HCT116 (cell line): ENCODE measurements around the gene CYP4F2. TPM values are rescaled to one million over a fixed set of nuclear protein-coding genes. Genes with fewer than 3 reads are reported as not detected.
A peak's percentile ranks its signal among the peaks of the same experiment; 100 is the strongest.
"Not testable (repeated sequence)": the region's sequence is repeated elsewhere in the genome, so short reads cannot be mapped to it uniquely, and the experiment has no call there.

ENCODE experiments used
- ATAC-seq: fragments of 200-7000 bp; cut with Tn5 transposase; 2 replicates; pipeline ENCODE4 v1.9.1; 2020; ENCODE audit warnings: mild to moderate bottlenecking, moderate library complexity
- BruUV-seq: library from RNA; stranded (reverse); fragments of 400-500 nt; replicated peaks from 2 replicates; lab custom pipeline; 2021; lab: Mats Ljungman, UMichigan
- CTCF ChIA-PET: fragments of 300-600 bp; sonication (Branson Sonifier 250); formaldehyde crosslinking; loops from one replicate; lab custom pipeline; 2021; ENCODE audit warnings: antibody characterized with exemption; lab: Charles Lee
- POLR2A ChIA-PET: fragments of 300-600, 350-600 bp; sonication (Branson Sonifier 250); formaldehyde crosslinking; loops from one replicate; lab custom pipeline; 2021; ENCODE audit warnings: antibody characterized with exemption; lab: Charles Lee
- RAD21 ChIA-PET, 2 experiments: fragments of 300-600 bp; sonication (Branson Sonifier 250); formaldehyde crosslinking; loops; one replicate each; lab custom pipeline; 2023; ENCODE audit warnings: low total read pairs in 2 of 2; ENCODE audit not compliant: uncharacterized antibody in 2 of 2, unreplicated experiment in 2 of 2, low non-redundant PET in 1 of 2; lab: Charles Lee
- DNase-seq: peaks from one replicate; pipeline ENCODE4 v3.0.0-alpha.2; 2010; ENCODE audit warnings: low read depth, low spot score
- H2AFZ ChIP-seq: fragments of 200-600 bp; shearing (Covaris generic), sonication (generic); 2 replicates; pipeline ENCODE4 v1.6.1; 2017; ENCODE audit warnings: low read depth, mixed run types, mixed read lengths, antibody characterized with exemption, low read length; ENCODE audit not compliant: poor library complexity, severe bottlenecking
- H3K27ac ChIP-seq: 2 replicates; pipeline ENCODE4 v1.5.1; 2012; ENCODE audit warnings: low read depth, low read length
- H3K27me3 ChIP-seq: fragments of 200-600 bp; sonication (generic); 2 replicates; pipeline ENCODE4 v1.6.1; 2016; ENCODE audit warnings: mixed run types, low read length, mixed read lengths; ENCODE audit not compliant: insufficient read depth
- H3K36me3 ChIP-seq, 2 experiments: fragments of 200-500 bp in 1 of 2; fragments of 200-600 bp in 1 of 2; sonication (Bioruptor generic) in 1 of 2; sonication (generic) in 1 of 2; 2 replicates each; pipeline versions ENCODE4 v1.5.1 to v1.6.1; 2014 to 2016; ENCODE audit warnings: low read length in 2 of 2, inconsistent platforms in 1 of 2, mixed read lengths in 1 of 2, mixed run types in 1 of 2; ENCODE audit not compliant: insufficient read depth in 2 of 2, control insufficient read depth in 1 of 2
- H3K4me1 ChIP-seq, 2 experiments: fragments of 200-600 bp in 1 of 2; sonication (generic) in 1 of 2; 2 replicates each; pipeline versions ENCODE4 v1.5.1 to v1.6.1; 2012 to 2017; ENCODE audit warnings: low read length in 2 of 2, inconsistent platforms in 1 of 2, mild to moderate bottlenecking in 1 of 2, mixed read lengths in 1 of 2, mixed run types in 1 of 2, moderate library complexity in 1 of 2; ENCODE audit not compliant: insufficient read depth in 2 of 2, control insufficient read depth in 1 of 2
- H3K4me2 ChIP-seq: fragments of 200-600 bp; sonication (generic); 2 replicates; pipeline ENCODE4 v1.6.1; 2017; ENCODE audit warnings: mixed run types, low read length, mixed read lengths
- H3K4me3 ChIP-seq, 2 experiments: fragments of 200-600 bp in 1 of 2; sonication (generic) in 1 of 2; replicated peaks in 1 of 2; 2 replicates each; pipeline ENCODE4 v1.5.1; 2011 to 2016; ENCODE audit warnings: low read length in 2 of 2, control low read depth in 1 of 2, low read depth in 1 of 2, mild to moderate bottlenecking in 1 of 2, mixed read lengths in 1 of 2, mixed run types in 1 of 2
- H3K79me2 ChIP-seq: fragments of 200-600 bp; sonication (generic); 2 replicates; pipeline ENCODE4 v1.6.1; 2017; ENCODE audit warnings: mild to moderate bottlenecking, mixed run types, low read length, moderate library complexity, mixed read lengths; ENCODE audit not compliant: insufficient read depth
- H3K9ac ChIP-seq: fragments of 200-600 bp; sonication (generic); 2 replicates; pipeline ENCODE4 v1.6.1; 2016; ENCODE audit warnings: low read length, mixed read lengths
- H3K9me2 ChIP-seq: fragments of 200-600 bp; sonication (generic), shearing (Covaris generic); 2 replicates; pipeline ENCODE4 v1.6.1; 2017; ENCODE audit warnings: mixed run types, mild to moderate bottlenecking, moderate library complexity; ENCODE audit not compliant: insufficient read depth
- H3K9me3 ChIP-seq, 2 experiments: fragments of 200-500 bp in 1 of 2; fragments of 200-600 bp in 1 of 2; sonication (Bioruptor generic) in 1 of 2; sonication (generic) in 1 of 2; 2 replicates each; pipeline ENCODE4 v1.6.1; 2014 to 2017; ENCODE audit warnings: low read length in 2 of 2, mixed read lengths in 2 of 2, inconsistent platforms in 1 of 2, low read depth in 1 of 2, mild to moderate bottlenecking in 1 of 2, mixed run types in 1 of 2, moderate library complexity in 1 of 2; ENCODE audit not compliant: control insufficient read depth in 1 of 2, insufficient read depth in 1 of 2
- H4K20me1 ChIP-seq: fragments of 200-600 bp; sonication (generic), shearing (Covaris generic); 2 replicates; pipeline ENCODE4 v1.6.1; 2017; ENCODE audit warnings: mixed run types, mild to moderate bottlenecking, moderate library complexity; ENCODE audit not compliant: insufficient read depth
- CBX3 ChIP-seq: IDR thresholded peaks from 2 replicates; pipeline ENCODE4 v1.6.1; 2012; ENCODE audit warnings: low read depth
- CEBPB ChIP-seq: IDR thresholded peaks from 2 replicates; pipeline ENCODE4 v1.6.1; 2012; ENCODE audit warnings: low read depth
- EGR1 ChIP-seq: IDR thresholded peaks from 2 replicates; pipeline ENCODE4 v1.6.1; 2012; ENCODE audit warnings: low read depth
- ELF1 ChIP-seq: IDR thresholded peaks from 2 replicates; pipeline ENCODE4 v1.6.1; 2012; ENCODE audit warnings: low read depth, borderline replicate concordance
- FOSL1 ChIP-seq: IDR thresholded peaks from 2 replicates; pipeline ENCODE4 v1.6.1; 2012; ENCODE audit warnings: low read depth
- JUND ChIP-seq: IDR thresholded peaks from 2 replicates; pipeline ENCODE4 v1.6.1; 2012
- MAX ChIP-seq: IDR thresholded peaks from 2 replicates; pipeline ENCODE4 v1.6.1; 2012
- POLR2A ChIP-seq: IDR thresholded peaks from 2 replicates; pipeline ENCODE4 v1.7.0; 2011; ENCODE audit warnings: borderline replicate concordance; ENCODE audit not compliant: insufficient read depth, insufficient read length; ENCODE audit errors: extremely low read depth
- POLR2AphosphoS5 ChIP-seq: IDR thresholded peaks from 2 replicates; pipeline ENCODE4 v1.6.1; 2011; ENCODE audit warnings: mild to moderate bottlenecking, low read depth, low read length, moderate library complexity
- RAD21 ChIP-seq: IDR thresholded peaks from 2 replicates; pipeline ENCODE4 v1.6.1; 2012; ENCODE audit warnings: low read depth, mild to moderate bottlenecking
- REST ChIP-seq: IDR thresholded peaks from 2 replicates; pipeline ENCODE4 v1.6.1; 2012; ENCODE audit warnings: low read depth
- SIN3A ChIP-seq: IDR thresholded peaks from 2 replicates; pipeline ENCODE4 v1.6.1; 2012; ENCODE audit warnings: low read depth
- SP1 ChIP-seq: IDR thresholded peaks from 2 replicates; pipeline ENCODE4 v1.6.1; 2012; ENCODE audit warnings: low read depth
- SRF ChIP-seq: IDR thresholded peaks from 2 replicates; pipeline ENCODE4 v1.6.1; 2012; ENCODE audit warnings: low read depth
- TCF7L2 ChIP-seq: IDR thresholded peaks from 2 replicates; pipeline ENCODE4 v1.7.0; 2011; ENCODE audit warnings: borderline replicate concordance, inconsistent platforms; ENCODE audit not compliant: insufficient read depth, insufficient read length; ENCODE audit errors: extremely low read depth
- YY1 ChIP-seq: IDR thresholded peaks from 2 replicates; pipeline ENCODE4 v1.6.1; 2011; ENCODE audit warnings: low read length, low read depth, moderate library complexity, mild to moderate bottlenecking; ENCODE audit not compliant: insufficient replicate concordance; ENCODE audit errors: extremely low read depth
- ZBTB33 ChIP-seq: IDR thresholded peaks from 2 replicates; pipeline ENCODE4 v1.6.1; 2011; ENCODE audit warnings: mild to moderate bottlenecking, low read length, moderate library complexity; ENCODE audit not compliant: insufficient replicate concordance; ENCODE audit errors: extremely low read depth
- intact Hi-C: fragments of 100-400 bp; cut with micrococcal nuclease; formaldehyde crosslinking; loops from 2 replicates; pipeline ENCODE4 v1.10.0; 2022
- total RNA-seq: library from RNA; stranded (reverse); gene quantifications from one replicate; pipeline ENCODE4 v1.2.1, GENCODE V29; 2021; ENCODE audit not compliant: unreplicated experiment

Gene CYP4F2
- total RNA-seq, 1 experiment from 2014 or later, result 1.1 TPM

GRCh38 chr19:15836330-15837220 is 61.3 kb downstream of the CYP4F2 start (continued):
- TF ChIP-seq SRF, result 0 out of 2 replicates have a peak, but pooled peaks have one; percentile 2
- TF ChIP-seq POLR2A, result peak; percentile 68
- peak; percentile 69 for TF ChIP-seq POLR2AphosphoS5
- peak; percentile 21; the same call in 1 of the 2 replicates for TF ChIP-seq EGR1
- TF ChIP-seq SIN3A, result peak; percentile 66
- no peak for TF ChIP-seq REST
- peak; percentile 85; the same call in 1 of the 2 replicates for TF ChIP-seq ELF1

- H3K9me2 ChIP-seq, H2AFZ ChIP-seq, H3K9me3 ChIP-seq, H4K20me1 ChIP-seq, H3K27me3 ChIP-seq, RAD21 ChIA-PET, BruUV-seq: not testable (repeated sequence)
- peak overlapping the region; percentile 78 for H3K4me2 ChIP-seq
- H3K4me1 ChIP-seq, result peaks cover 63 to 98% of the 10 kb centered on the region in 2 experiments
- POLR2A ChIA-PET, result interaction anchor here (0.9 to 4.2 kb wide), 8 partner anchors 9 to 206 kb away, joined by 3 to 60 read pairs (median 3); partner anchors contain the start of gene OR10H1
- H3K79me2 ChIP-seq, result peaks cover 40% of the 10 kb centered on the region
- peak; percentile 85 for DNase-seq
- ATAC-seq, result peak; percentile 28
- H3K9ac ChIP-seq, result peak overlapping the region; percentile 97
- peaks cover 0 to 40% of the 10 kb centered on the region in 2 experiments; a peak in 2 of 4 replicates for H3K36me3 ChIP-seq
- CTCF ChIA-PET, result interaction anchor here (1.1 kb wide), 1 partner anchor 346 kb away, joined by 3 read pairs; no protein-coding TSS in a partner anchor
- intact Hi-C loops, result loop anchor here (2.0 to 5.0 kb wide), 3 partner anchors 27 to 347 kb away; no protein-coding TSS in a partner anchor
- H3K4me3 ChIP-seq, result peak overlapping the region; percentile 59 to 60
- H3K27ac ChIP-seq, result peak overlapping the region; percentile 100
- TF ChIP-seq JUND (peak; percentile 81), SRF (peak; percentile 82), YY1 (peak; percentile 82), ZBTB33 (peak; percentile 44), FOSL1 (peak; percentile 54), POLR2AphosphoS5 (peak; percentile 62; the same call in 1 of the 2 replicates), CEBPB (peak; percentile 69; the same call in 1 of the 2 replicates), TCF7L2 (peak; percentile 40), MAX (peak; percentile 72; the same call in 1 of the 2 replicates), SP1 (peak; percentile 93), RAD21 (peak; percentile 32), CBX3 (peak; percentile 76)
Observed at GRCh38 chr19:15835565-15836329, 62.1 kb downstream of the CYP4F2 start.
